HEK293T (cell line): ENCODE results near the gene PRLHR.

Experiments used
- CTCF ChIA-PET: fragments of 350-600 bp; formaldehyde crosslinking; extraction: SDS; loops from one replicate; lab custom pipeline; 2021; ENCODE audit warnings: antibody characterized with exemption, inconsistent platforms; lab: Yijun Ruan, JAX
- POLR2A ChIA-PET: fragments of 350-600 bp; formaldehyde crosslinking; extraction: SDS; loops from one replicate; lab custom pipeline; 2020; ENCODE audit warnings: antibody characterized with exemption, inconsistent platforms; lab: Yijun Ruan, JAX
- DNase-seq: peaks from one replicate; pipeline ENCODE4 v3.0.0; 2012; ENCODE audit warnings: mixed read lengths; ENCODE audit errors: extremely low spot score
- ARNT ChIP-seq: fragments of 450-650 bp; IDR thresholded peaks from 2 replicates; pipeline ENCODE4 v1.6.1; 2017; ENCODE audit warnings: mild to moderate bottlenecking
- BHLHE40 ChIP-seq: fragments of 450-650 bp; IDR thresholded peaks from 2 replicates; pipeline ENCODE4 v1.6.1; 2016; ENCODE audit warnings: mild to moderate bottlenecking, moderate library complexity, borderline replicate concordance
- CTBP1 ChIP-seq: fragments of 450-650 bp; IDR thresholded peaks from 2 replicates; pipeline ENCODE4 v1.6.1; 2016; ENCODE audit warnings: borderline replicate concordance
- ELF4 ChIP-seq: fragments of 450-650 bp; IDR thresholded peaks from 2 replicates; pipeline ENCODE4 v1.6.1; 2017; ENCODE audit warnings: antibody characterized with exemption
- FOXA1 ChIP-seq: fragments of 450-650 bp; IDR thresholded peaks from 2 replicates; pipeline ENCODE4 v1.6.1; 2016; ENCODE audit warnings: mild to moderate bottlenecking
- FOXK2 ChIP-seq: fragments of 450-650 bp; IDR thresholded peaks from 2 replicates; pipeline ENCODE4 v1.6.1; 2016; ENCODE audit warnings: mild to moderate bottlenecking
- FOXM1 ChIP-seq: fragments of 450-650 bp; IDR thresholded peaks from 2 replicates; pipeline ENCODE4 v1.6.1; 2017; ENCODE audit warnings: mild to moderate bottlenecking, borderline replicate concordance
- HDGF ChIP-seq: fragments of 450-650 bp; IDR thresholded peaks from 2 replicates; pipeline ENCODE4 v1.6.1; 2017; ENCODE audit warnings: antibody characterized with exemption, borderline replicate concordance
- L3MBTL2 ChIP-seq: fragments of 450-650 bp; conservative IDR thresholded peaks from 2 replicates; pipeline ENCODE4 v1.6.1; 2016; ENCODE audit warnings: mild to moderate bottlenecking
- LEF1 ChIP-seq: fragments of 450-650 bp; IDR thresholded peaks from 2 replicates; pipeline ENCODE4 v1.6.1; 2017; ENCODE audit warnings: mild to moderate bottlenecking, borderline replicate concordance
- NFRKB ChIP-seq: fragments of 450-650 bp; IDR thresholded peaks from 2 replicates; pipeline ENCODE4 v1.6.1; 2016; ENCODE audit warnings: mild to moderate bottlenecking, moderate library complexity
- SP1 ChIP-seq: fragments of 450-650 bp; IDR thresholded peaks from 2 replicates; pipeline ENCODE4 v1.6.1; 2017
- SUZ12 ChIP-seq: fragments of 450-650 bp; IDR thresholded peaks from 2 replicates; pipeline ENCODE4 v1.6.1; 2016; ENCODE audit warnings: mild to moderate bottlenecking
- TARDBP ChIP-seq: fragments of 450-650 bp; IDR thresholded peaks from 2 replicates; pipeline ENCODE4 v1.6.1; 2016
- ZNF384 ChIP-seq: fragments of 450-650 bp; IDR thresholded peaks from 2 replicates; pipeline ENCODE4 v1.6.1; 2016
- TF ChIP-seq, protein P1 (sequence below): fragments of 450-650 bp; IDR thresholded peaks from 2 replicates; pipeline ENCODE4 v1.6.1; 2016

Gene PRLHR

DNA sequence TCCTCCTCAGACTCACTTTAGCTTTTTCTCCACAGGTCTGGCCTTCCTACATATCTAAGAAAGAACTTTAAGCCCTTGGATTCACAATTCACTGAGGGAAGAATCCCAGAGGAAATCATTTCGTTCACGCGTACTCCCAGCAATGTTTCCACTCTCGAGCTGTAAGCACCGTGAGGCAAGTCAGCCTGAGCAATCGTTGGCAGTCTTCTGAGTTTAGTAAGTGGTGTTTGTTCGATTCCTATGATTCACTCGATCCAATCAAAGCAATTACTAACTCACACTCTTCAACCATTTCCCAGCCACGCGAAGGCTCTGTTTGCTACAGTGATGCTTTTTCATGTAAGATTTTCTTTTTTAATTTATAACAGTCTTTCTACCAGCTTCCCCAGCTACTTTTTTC, 10.2 kb upstream of the PRLHR start:
- ChIA-PET CTCF (interaction anchor here (1.1 kb wide), 1 partner anchor 37 kb away, joined by 3 read pairs; no protein-coding TSS in a partner anchor), POLR2A (no interaction called here)
- no peak for TF ChIP-seq LEF1
- no peak for TF ChIP-seq FOXK2
- no peak for DNase-seq

DNA sequence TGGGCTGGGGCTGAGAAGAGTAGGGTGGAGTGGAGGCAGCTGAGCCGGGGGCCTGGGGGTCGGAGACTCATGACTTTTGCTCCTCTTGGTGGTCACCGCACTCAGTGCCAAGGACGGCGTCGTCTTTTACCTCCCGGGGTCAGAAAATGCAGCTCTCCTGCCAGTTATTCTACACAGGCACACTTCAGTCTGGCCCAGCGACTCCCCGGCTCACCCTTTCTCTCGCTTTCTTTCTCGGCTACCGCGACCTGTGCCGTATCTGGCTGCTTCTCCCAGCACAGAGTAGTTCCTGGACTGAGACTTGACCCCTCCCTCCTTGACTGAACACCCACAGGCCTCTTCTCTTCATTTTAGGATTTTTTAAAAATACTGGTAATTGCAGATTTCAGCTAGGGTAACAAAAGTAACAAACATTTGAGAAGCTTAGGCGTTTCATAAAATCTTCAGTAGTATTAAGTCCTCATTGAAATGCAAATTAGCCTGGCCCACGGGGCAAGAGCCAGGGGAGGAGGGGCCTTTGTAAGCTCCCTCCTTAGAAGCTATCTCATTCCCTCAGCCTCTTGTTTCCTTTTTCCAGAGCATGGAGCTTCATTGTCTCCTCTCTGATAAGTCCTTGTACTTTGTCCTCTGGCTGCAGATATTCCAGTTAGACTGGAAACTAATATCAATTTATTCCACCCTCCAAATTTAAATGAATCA, 1.1 kb upstream of the PRLHR start:
- no peak for DNase-seq
- ChIA-PET CTCF (interaction anchor here (0.7 kb wide), 1 partner anchor 124 kb away, joined by 3 read pairs; no protein-coding TSS in a partner anchor), POLR2A (no interaction called here)
- TF ChIP-seq FOXK2 (no peak), FOXM1 (no peak), L3MBTL2 (no peak), SP1 (no peak), TARDBP (no peak), LEF1 (no peak), ELF4 (no peak), BHLHE40 (no peak), NFRKB (no peak)
- TF ChIP-seq, protein P1, sequence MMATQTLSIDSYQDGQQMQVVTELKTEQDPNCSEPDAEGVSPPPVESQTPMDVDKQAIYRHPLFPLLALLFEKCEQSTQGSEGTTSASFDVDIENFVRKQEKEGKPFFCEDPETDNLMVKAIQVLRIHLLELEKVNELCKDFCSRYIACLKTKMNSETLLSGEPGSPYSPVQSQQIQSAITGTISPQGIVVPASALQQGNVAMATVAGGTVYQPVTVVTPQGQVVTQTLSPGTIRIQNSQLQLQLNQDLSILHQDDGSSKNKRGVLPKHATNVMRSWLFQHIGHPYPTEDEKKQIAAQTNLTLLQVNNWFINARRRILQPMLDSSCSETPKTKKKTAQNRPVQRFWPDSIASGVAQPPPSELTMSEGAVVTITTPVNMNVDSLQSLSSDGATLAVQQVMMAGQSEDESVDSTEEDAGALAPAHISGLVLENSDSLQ, result no peak

DNA sequence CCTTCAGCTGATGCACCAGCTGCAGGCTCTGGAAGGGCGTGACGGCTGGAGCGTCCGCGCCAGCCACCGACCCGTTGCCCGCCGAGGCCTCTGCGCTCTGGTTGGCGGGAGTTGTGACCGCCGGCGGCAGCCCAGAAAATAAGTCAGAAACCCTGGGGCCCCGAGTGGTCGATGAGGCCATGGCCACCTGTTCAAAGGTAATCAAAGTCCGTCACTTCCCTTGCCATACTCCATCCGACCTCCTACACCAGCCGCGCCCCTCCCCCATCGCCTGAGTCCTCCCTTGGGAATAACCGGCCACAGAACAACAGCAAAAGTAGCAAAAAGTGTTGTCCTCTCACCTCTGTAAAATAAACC, 406 bp downstream of the PRLHR start:
- DNase-seq, result no peak
- CTCF ChIA-PET, result interaction anchor here (1.1 kb wide), 1 partner anchor 9 kb away, joined by 3 read pairs; no protein-coding TSS in a partner anchor
- POLR2A ChIA-PET, result no interaction called here
- TF ChIP-seq FOXK2 (no peak), ARNT (no peak), TARDBP (no peak), FOXM1 (no peak), SP1 (no peak), ELF4 (no peak), LEF1 (no peak)

DNA sequence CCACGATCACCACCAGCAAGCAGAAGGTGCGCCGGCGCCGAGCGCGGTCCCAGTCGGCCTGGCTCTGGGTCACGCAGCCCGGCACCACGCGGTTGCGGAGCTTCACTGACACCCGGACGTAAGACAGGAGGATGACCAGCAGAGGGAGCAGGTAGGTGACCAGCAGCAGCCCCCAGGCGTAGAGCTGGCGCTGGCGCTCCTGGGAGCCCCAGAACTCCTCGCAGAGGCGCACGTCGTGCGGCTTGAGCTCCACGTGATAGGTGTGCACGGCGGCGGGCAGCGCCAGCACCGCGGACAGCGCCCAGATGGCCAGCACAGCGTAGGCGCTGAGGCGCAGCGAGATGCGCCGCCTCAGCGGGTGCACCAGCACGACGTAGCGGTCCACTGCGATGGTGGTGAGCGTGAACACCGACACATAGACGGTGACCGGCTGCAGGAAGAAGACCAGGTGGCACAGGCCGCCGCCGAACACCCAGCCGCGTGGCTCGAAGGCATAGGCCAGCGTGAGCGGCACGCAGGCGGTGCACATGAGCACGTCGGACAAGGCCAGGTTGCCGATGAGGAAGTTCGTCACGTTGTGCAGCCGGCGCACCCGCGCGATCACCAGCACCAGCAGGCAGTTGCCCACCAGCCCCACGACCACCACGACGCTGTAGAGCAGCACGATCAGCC, 920 bp downstream of the PRLHR start:
- ChIA-PET POLR2A (no interaction called here), CTCF (interaction anchor here (0.6 to 1.1 kb wide), 2 partner anchors 9 to 182 kb away, joined by 3 to 4 read pairs; no protein-coding TSS in a partner anchor)
- no peak for TF ChIP-seq TARDBP
- TF ChIP-seq ELF4, result no peak
- no peak for TF ChIP-seq FOXK2
- TF ChIP-seq SUZ12, result no peak
- TF ChIP-seq BHLHE40, result no peak
- TF ChIP-seq HDGF, result no peak
- TF ChIP-seq FOXA1, result no peak
- TF ChIP-seq ARNT, result no peak
- no peak for TF ChIP-seq SP1
- TF ChIP-seq L3MBTL2, result no peak
- TF ChIP-seq FOXM1, result no peak
- TF ChIP-seq, protein P1, result no peak
- TF ChIP-seq LEF1, result no peak
- TF ChIP-seq ZNF384, result no peak
- TF ChIP-seq NFRKB, result no peak
- no peak for TF ChIP-seq CTBP1
- no peak for DNase-seq

DNA sequence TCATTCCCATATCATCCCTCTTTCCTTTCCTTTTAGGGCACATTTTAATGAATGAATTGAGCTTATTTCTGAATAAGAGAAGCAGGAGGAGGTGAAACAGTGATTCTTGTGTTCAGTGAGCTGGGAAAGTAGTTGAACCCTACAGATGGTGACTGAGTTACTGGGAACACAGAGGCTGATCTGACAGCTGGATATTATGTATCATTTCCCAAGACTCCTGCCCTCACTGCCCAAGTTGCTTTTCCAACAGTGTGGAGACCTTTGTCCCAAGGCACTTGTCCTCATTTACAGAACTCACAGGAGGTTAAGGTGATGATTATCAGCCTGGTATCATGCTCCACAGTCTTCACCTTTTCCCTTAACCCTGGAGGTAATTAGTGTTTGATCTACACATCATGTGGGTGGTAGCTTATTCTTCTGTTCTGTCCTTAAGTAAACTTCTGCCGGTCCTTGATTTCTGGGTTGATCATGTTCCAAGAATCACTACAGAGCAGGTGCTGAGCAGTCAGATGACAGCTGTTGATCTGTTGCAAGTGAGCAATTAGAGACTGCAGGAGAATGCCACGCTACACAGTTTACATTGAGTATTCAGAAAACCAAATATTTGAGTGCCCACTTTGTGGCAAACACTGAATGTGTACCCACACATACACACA, 2.6 kb downstream of the PRLHR start:
- TF ChIP-seq ARNT (no peak), FOXA1 (no peak), SP1 (no peak), L3MBTL2 (no peak), HDGF (no peak), NFRKB (no peak), ZNF384 (no peak)
- TF ChIP-seq, protein P1, result no peak
- no peak for DNase-seq
- CTCF ChIA-PET, result no interaction called here
- POLR2A ChIA-PET, result no interaction called here

DNA sequence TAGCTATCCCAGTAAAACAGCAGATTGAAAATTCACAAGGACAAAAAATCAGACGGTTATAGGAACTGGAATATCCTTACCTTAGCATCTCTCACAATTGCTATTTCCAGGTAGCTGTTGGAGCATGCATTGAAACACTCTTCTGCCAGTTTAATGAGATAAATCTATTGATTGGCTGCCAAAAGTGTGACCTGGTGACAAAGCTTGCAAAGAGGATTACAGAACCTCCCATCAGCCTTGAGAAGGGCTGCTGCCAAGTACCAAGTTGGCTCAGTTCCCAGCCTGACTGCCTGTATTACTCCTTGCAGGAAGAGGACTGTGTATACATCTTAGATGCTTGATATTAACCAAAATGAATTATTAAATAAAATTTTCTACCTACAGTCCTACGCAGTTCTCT, 5.1 kb downstream of the PRLHR start:
- TF ChIP-seq FOXM1 (no peak), ELF4 (no peak), FOXA1 (no peak), L3MBTL2 (no peak), FOXK2 (no peak), NFRKB (no peak), ARNT (no peak), CTBP1 (no peak), ZNF384 (no peak), SP1 (no peak), LEF1 (no peak), SUZ12 (no peak), BHLHE40 (no peak), HDGF (no peak), TARDBP (no peak)
- TF ChIP-seq, protein P1, result no peak
- DNase-seq, result no peak
- ChIA-PET CTCF (interaction anchor here (0.6 to 0.7 kb wide), 2 partner anchors 83 to 661 kb away, joined by 6 to 8 read pairs; no protein-coding TSS in a partner anchor), POLR2A (no interaction called here)
